ENCODE results near the gene JPH4.
A peak's percentile ranks its signal among the peaks of the same experiment; 100 is the strongest.

The JPH4 gene

GRCh38 chr14:23557946-23558345 is 20.6 kb downstream of the JPH4 start:
- H3K4me3 ChIP-seq (ENCODE audit: low read length), result no peak overlapping the region
- DNase-seq (ENCODE audit: low read depth), result no peak
- no peak for TF ChIP-seq CTCF (conservative IDR thresholded peaks at IDR 0.05; ENCODE audit: low read depth, low read length)

GRCh38 chr14:23557521-23557920 is 21.1 kb downstream of the JPH4 start:
- no peak for TF ChIP-seq CTCF (conservative IDR thresholded peaks at IDR 0.05; ENCODE audit: low read depth, low read length)
- no peak overlapping the region for H3K4me3 ChIP-seq (ENCODE audit: low read length)
- no peak for DNase-seq (ENCODE audit: low read depth)

- H3K4me3 ChIP-seq (ENCODE audit: low read length), result peak overlapping the region; percentile 89
- DNase-seq (ENCODE audit: low read depth), result no peak
- TF ChIP-seq CTCF (conservative IDR thresholded peaks at IDR 0.05; ENCODE audit: low read depth, low read length), result no peak
Observed at GRCh38 chr14:23556700-23557440, 21.7 kb downstream of the JPH4 start.

- TF ChIP-seq CTCF (conservative IDR thresholded peaks at IDR 0.05; ENCODE audit: low read depth, low read length), result no peak
- DNase-seq (ENCODE audit: low read depth), result peak; percentile 56
- peak within 1 kb of the TSS; percentile 89 for H3K4me3 ChIP-seq (ENCODE audit: low read length)
Observed at GRCh38 chr14:23555882-23556699, 22.5 kb downstream of the JPH4 start, which contains the start of gene THTPA. Gene THTPA (plus strand): TSS chr14:23556271. CDS start chr14:23556758, 487 bp downstream.

GRCh38 chr14:23555533-23555881 is 23.1 kb downstream of the JPH4 start:
- no peak for TF ChIP-seq CTCF (conservative IDR thresholded peaks at IDR 0.05; ENCODE audit: low read depth, low read length)
- H3K4me3 ChIP-seq (ENCODE audit: low read length), result peak overlapping the region; percentile 89
- DNase-seq (ENCODE audit: low read depth), result no peak

- no peak for DNase-seq (ENCODE audit: low read depth)
Observed at GRCh38 chr14:23551266-23552028, 27.1 kb downstream of the JPH4 start, which contains the start of gene ZFHX2. Gene ZFHX2 (minus strand): TSS chr14:23551765. CDS start chr14:23535325, 16,440 bp downstream.

More at GRCh38 chr14:23551266-23552028, 27.1 kb downstream of the JPH4 start, which contains the start of gene ZFHX2:
- peak within 1 kb of the TSS; percentile 86 for H3K4me3 ChIP-seq (ENCODE audit: low read length)
- TF ChIP-seq CTCF (conservative IDR thresholded peaks at IDR 0.05; ENCODE audit: low read depth, low read length), result no peak

Data from retinal pigment epithelial cell (primary cell).